ENCODE results near the gene EMC8. TPM values are rescaled to one million over a fixed set of nuclear protein-coding genes. Genes with fewer than 3 reads are reported as not detected.

Gene EMC8
- total and polyA plus RNA-seq, 5 experiments from 2014 or later: 21.6 to 38.7 (median 28.6) TPM

Small RNA genes lying within 50 kb of the gene (microRNA-seq; reads per million reads assigned to microRNA genes)
- gene MIR1910 (ENCODE audit: borderline microRNAs expressed): not detected

Other genes starting within 250 kb of the EMC8 start
- gene GSE1, start 186.2 kb downstream of the EMC8 start, total RNA-seq: 10 to 100 TPM; 53.8 to 56.2 TPM
- 1 to 10 TPM; 1.5 to 2.9 (median 2.0) TPM for gene GSE1, start 186.2 kb downstream of the EMC8 start, polyA plus RNA-seq
- under 1 TPM; 0.47 to 0.74 TPM for gene GINS2, start 110.6 kb downstream of the EMC8 start, total RNA-seq
- gene GINS2, start 110.6 kb downstream of the EMC8 start, polyA plus RNA-seq: 1 to 10 TPM in 1 of 3 donors, under 1 TPM in 2; 0.08 to 1.0 (median 0.82) TPM
- 10 to 100 TPM; 38.0 to 42.3 TPM for gene C16orf74, start 48.4 kb downstream of the EMC8 start, total RNA-seq
- 10 to 100 TPM; 16.0 to 19.1 (median 17.2) TPM for gene C16orf74, start 48.4 kb downstream of the EMC8 start, polyA plus RNA-seq
- gene COX4I1, start 151 bp upstream of the EMC8 start, total RNA-seq: 100 to 1,000 TPM; 750 to 766 TPM
- gene COX4I1, start 151 bp upstream of the EMC8 start, polyA plus RNA-seq: 1,000 to 10,000 TPM; 1,212 to 1,344 (median 1,331) TPM
- gene IRF8, start 99.6 kb upstream of the EMC8 start, total RNA-seq: 10 to 100 TPM; 17.6 to 17.8 TPM
- gene IRF8, start 99.6 kb upstream of the EMC8 start, polyA plus RNA-seq: 1 to 10 TPM; 2.0 to 5.8 (median 3.2) TPM

Data from naive thymus-derived CD8-positive, alpha-beta T cell (primary cell).